GM12891 (cell line): ENCODE data around the gene ABCC3.

ENCODE experiments used
- POLR2A ChIP-seq: IDR thresholded peaks from 2 replicates; pipeline ENCODE4 v1.6.1; 2011; ENCODE audit warnings: low read depth, low read length, control low read depth
- TAF1 ChIP-seq: IDR thresholded peaks from 2 replicates; pipeline ENCODE4 v1.6.1; 2011; ENCODE audit warnings: low read depth, low read length, control low read depth

- TF ChIP-seq POLR2A (no peak), TAF1 (no peak)
Observed at GRCh38 chr17:50612281-50612680, 22.4 kb upstream of the ABCC3 start.
